Left lung (tissue), 10 donors: Measurements from ENCODE around the gene GPR176. TPM values are rescaled to one million over a fixed set of nuclear protein-coding genes. Genes with fewer than 3 reads are reported as not detected.

ENCODE experiments used
- ATAC-seq: fragments of 200-7000 bp; cut with Tn5 transposase; one replicate; pipeline ENCODE4 v1.9.1; 2020; ENCODE audit warnings: moderate library complexity
- DNase-seq, 4 donors: peaks; one replicate each; pipeline ENCODE4 v3.0.0-alpha.2; 2013 to 2020
- H3K27ac ChIP-seq, 2 donors: fragments of 200-600 bp; sonication (generic) in 1 of 2; one replicate each; pipeline versions ENCODE4 v1.5.0 to v1.8.0; 2020 to 2021
- H3K27me3 ChIP-seq, 2 donors: fragments of 200-600 bp; sonication (generic) in 1 of 2; one replicate each; pipeline versions ENCODE4 v1.5.0 to v1.8.0; 2020 to 2021
- H3K36me3 ChIP-seq, 2 donors: fragments of 200-600 bp; sonication (generic) in 1 of 2; one replicate each; pipeline versions ENCODE4 v1.5.0 to v1.8.0; 2020 to 2021
- H3K4me1 ChIP-seq, 2 donors: fragments of 200-600 bp; one replicate each; pipeline ENCODE4 v1.8.0; 2021
- H3K4me3 ChIP-seq, 2 donors: fragments of 200-600 bp; sonication (generic) in 1 of 2; one replicate each; pipeline versions ENCODE4 v1.5.0 to v1.8.0; 2020 to 2021; ENCODE audit warnings: mild to moderate bottlenecking in 1 of 2
- H3K9me3 ChIP-seq, 2 donors: fragments of 200-600 bp; sonication (generic) in 1 of 2; one replicate each; pipeline versions ENCODE4 v1.5.0 to v1.8.0; 2020 to 2021
- CTCF ChIP-seq, 2 donors: fragments of 200-600 bp; sonication (generic) in 1 of 2; IDR thresholded peaks; one replicate each; pipeline versions ENCODE4 v1.5.0 to v1.8.0; 2021; ENCODE audit warnings: antibody characterized with exemption in 2 of 2
- intact Hi-C, 2 donors: fragments of 100-400 bp; cut with DNase I; formaldehyde crosslinking; loops; one replicate each; pipeline versions ENCODE4 v1.11.2 to v1.14.2; 2022
- polyA plus RNA-seq, 6 donors: library from polyadenylated mRNA; unstranded; fragments of 120-200 nt; gene quantifications; one replicate each; pipeline ENCODE4 v1.2.1, GENCODE V29; 2013; ENCODE audit not compliant: insufficient read length in 6 of 6
- total RNA-seq, 2 donors: library from RNA; stranded (reverse); fragmentation: NEBNext Ultra II Directional; extraction: Animal tissue kit (Norgen Biotek cat#: 25700); gene quantifications; one replicate each; pipeline ENCODE4 v1.2.1, GENCODE V29; 2021
- donor health status: DM: no; HTN: yes; CAD: no.
- donor health status: DM: no; HTN: no; CAD: no.

Gene GPR176
- total and polyA plus RNA-seq, 8 donors = 2.6 to 6.6 (median 4.0) TPM

DNA sequence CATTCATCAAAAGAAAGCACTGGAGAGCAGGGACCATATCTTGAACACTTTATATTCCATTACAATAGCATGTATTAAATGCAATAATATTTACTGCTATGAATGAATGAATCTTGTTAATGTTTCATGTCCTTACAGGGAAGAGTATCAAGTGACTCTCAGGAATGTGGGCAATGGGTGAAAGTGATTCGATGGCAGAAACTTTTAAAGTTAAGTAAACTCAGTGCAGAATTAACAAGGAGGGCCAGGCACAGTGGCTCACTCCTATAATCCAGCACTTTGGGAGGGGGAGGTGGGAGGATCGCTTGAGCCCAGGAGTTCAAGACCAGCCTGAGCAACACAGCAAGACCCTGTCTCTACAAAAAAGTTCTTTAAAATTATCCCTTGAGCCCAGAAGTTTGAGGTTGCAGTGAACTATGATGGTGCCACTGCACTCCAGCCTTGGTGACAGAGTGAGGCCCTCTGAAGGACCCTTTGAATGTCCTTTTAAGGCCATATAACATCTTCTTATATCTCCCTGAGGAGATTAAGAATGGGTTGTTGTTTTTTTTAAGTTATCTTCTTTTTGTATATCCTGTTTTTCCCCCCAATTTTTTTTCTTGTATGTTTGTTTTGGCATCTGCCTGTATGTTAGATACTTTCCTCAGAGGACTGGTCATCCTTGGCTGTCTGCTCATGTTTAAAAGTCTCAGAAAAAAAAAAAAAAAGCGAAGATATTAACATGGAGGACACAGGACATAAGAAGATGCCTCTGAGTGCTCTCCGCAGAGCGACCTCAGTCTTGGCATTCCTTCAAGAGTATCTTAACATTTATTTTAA is 127.8 kb downstream of the GPR176 start:
- peaks cover 0 to 5% of the 10 kb centered on the region in 2 donors for H3K27me3 ChIP-seq
- no peaks in the 10 kb centered on the region for H3K4me1 ChIP-seq
- ATAC-seq (no peak), DNase-seq (no peak)
- no peak overlapping the region for H3K4me3 ChIP-seq
- TF ChIP-seq CTCF (IDR thresholded peaks at IDR 0.05) = no peak
- no peaks in the 10 kb centered on the region for H3K36me3 ChIP-seq
- intact Hi-C loops = no loop called here
- H3K27ac ChIP-seq = no peak overlapping the region
- H3K9me3 ChIP-seq = no peaks in the 10 kb centered on the region

DNA sequence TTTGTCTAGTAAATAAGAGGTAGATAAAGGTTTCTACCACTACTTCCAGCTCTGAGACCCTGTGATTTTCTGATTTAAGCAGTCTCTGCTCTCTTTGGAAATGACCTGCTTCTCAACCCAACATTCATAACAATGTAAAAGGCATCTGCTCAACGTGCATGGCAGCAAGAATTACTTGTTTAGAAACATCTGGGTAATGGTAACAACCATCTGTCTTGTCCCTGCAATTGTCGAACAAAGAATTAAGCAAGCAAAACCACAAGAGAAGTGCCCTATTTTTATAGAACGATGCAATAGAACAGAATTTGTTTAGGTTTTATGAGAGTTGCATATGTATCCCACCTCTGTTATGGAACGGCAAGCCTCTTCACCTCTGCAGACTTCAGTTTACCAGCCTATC is 130.3 kb downstream of the GPR176 start:
- intact Hi-C loops = no loop called here
- no peak for TF ChIP-seq CTCF (IDR thresholded peaks at IDR 0.05)
- H3K4me1 ChIP-seq = peaks cover 0 to 14% of the 10 kb centered on the region in 2 donors
- DNase-seq = no peak
- H3K27me3 ChIP-seq = no peaks in the 10 kb centered on the region
- no peak for ATAC-seq
- no peaks in the 10 kb centered on the region for H3K36me3 ChIP-seq
- no peak overlapping the region for H3K4me3 ChIP-seq
- no peaks in the 10 kb centered on the region for H3K9me3 ChIP-seq
- no peak overlapping the region for H3K27ac ChIP-seq

- H3K36me3 ChIP-seq = no peaks in the 10 kb centered on the region
- H3K27me3 ChIP-seq = no peaks in the 10 kb centered on the region
- H3K4me1 ChIP-seq = peaks cover 6 to 20% of the 10 kb centered on the region in 2 donors
- ATAC-seq (no peak), DNase-seq (no peak)
- intact Hi-C loops = no loop called here
- H3K27ac ChIP-seq = no peak overlapping the region
- no peak for TF ChIP-seq CTCF (IDR thresholded peaks at IDR 0.05)
- H3K4me3 ChIP-seq = no peak overlapping the region
- no peaks in the 10 kb centered on the region for H3K9me3 ChIP-seq
Observed at GRCh38 chr15:39788800-39789565, 131.1 kb downstream of the GPR176 start.

DNA sequence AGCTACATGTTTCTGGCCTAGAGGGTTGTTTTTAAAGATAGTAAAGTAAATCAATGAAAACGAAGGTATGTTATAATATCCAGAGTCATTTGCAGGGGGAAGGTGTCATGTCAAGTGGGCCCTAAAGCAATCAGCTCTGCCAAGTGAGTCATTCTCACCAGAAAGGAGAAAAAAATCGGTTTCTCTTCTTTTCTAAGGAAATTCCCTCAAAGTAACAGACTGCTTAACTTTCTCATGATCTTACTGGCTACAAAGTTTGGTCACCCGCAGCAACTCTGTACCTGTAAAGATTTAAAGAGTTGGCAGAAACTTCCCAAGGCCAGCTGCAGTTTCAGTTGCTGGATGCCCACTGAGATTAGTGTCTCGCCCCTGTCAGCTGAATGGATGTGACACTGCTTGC is 132.0 kb downstream of the GPR176 start:
- no peak for DNase-seq
- TF ChIP-seq CTCF (IDR thresholded peaks at IDR 0.05) = no peak
- Histone ChIP-seq H3K27me3 (no peaks in the 10 kb centered on the region), H3K4me3 (no peak overlapping the region), H3K9me3 (no peaks in the 10 kb centered on the region), H3K4me1 (peaks cover 13 to 29% of the 10 kb centered on the region in 2 donors), H3K36me3 (no peaks in the 10 kb centered on the region), H3K27ac (no peak overlapping the region)
- no peak for ATAC-seq
- intact Hi-C loops = no loop called here

- Histone ChIP-seq H3K27me3 (no peaks in the 10 kb centered on the region), H3K4me3 (no peak overlapping the region), H3K27ac (no peak overlapping the region), H3K9me3 (no peaks in the 10 kb centered on the region), H3K4me1 (peaks cover 13 to 29% of the 10 kb centered on the region in 2 donors), H3K36me3 (no peaks in the 10 kb centered on the region)
- ATAC-seq (no peak), DNase-seq (no peak)
- TF ChIP-seq CTCF (IDR thresholded peaks at IDR 0.05) = no peak
- intact Hi-C loops = no loop called here
Observed at GRCh38 chr15:39787479-39787878, 132.6 kb downstream of the GPR176 start.
